HepG2 (cell line): ENCODE data around the gene NEK11. TPM values are rescaled to one million over a fixed set of nuclear protein-coding genes. Genes with fewer than 3 reads are reported as not detected.

ENCODE experiments used
- ARID5B ChIP-seq: IDR thresholded peaks from 2 replicates; pipeline ENCODE4 v1.4.0; 2020; ENCODE audit warnings: mild to moderate bottlenecking, missing genetic modification reagents
- DRAP1 ChIP-seq: IDR thresholded peaks from 2 replicates; pipeline ENCODE4 v1.6.1; 2016; ENCODE audit warnings: missing genetic modification reagents, missing compliant biosample characterization
- FOXA1 ChIP-seq, 2 experiments: fragments of 450-650 bp in 1 of 2; sonication (generic) in 1 of 2; formaldehyde crosslinking in 1 of 2; IDR thresholded peaks; 2 replicates each; pipeline versions ENCODE4 v1.4.0 to v1.6.1; 2016 to 2020; ENCODE audit warnings: missing genetic modification reagents in 1 of 2
- GATAD2A ChIP-seq: IDR thresholded peaks from 2 replicates; pipeline ENCODE4 v1.6.1; 2016
- RARA ChIP-seq: IDR thresholded peaks from 2 replicates; pipeline ENCODE4 v1.6.1; 2016; ENCODE audit warnings: missing genetic modification reagents, missing compliant biosample characterization
- SOX13 ChIP-seq, 3 experiments: fragments of 450-650 bp in 1 of 3; sonication (generic) in 1 of 3; formaldehyde crosslinking in 1 of 3; IDR thresholded peaks in 2 of 3; conservative IDR thresholded peaks in 1 of 3; 2 replicates each; pipeline versions ENCODE4 v1.5.0 to v1.6.1; 2016 to 2020; ENCODE audit warnings: antibody characterized with exemption in 1 of 3, mild to moderate bottlenecking in 1 of 3, missing compliant biosample characterization in 1 of 3, missing genetic modification reagents in 1 of 3, moderate library complexity in 1 of 3
- SOX5 ChIP-seq: IDR thresholded peaks from 2 replicates; pipeline ENCODE4 v1.6.1; 2016; ENCODE audit warnings: borderline replicate concordance
- ZHX1 ChIP-seq: sonication (generic); formaldehyde crosslinking; IDR thresholded peaks from 2 replicates; pipeline ENCODE4 v1.8.1; 2022; ENCODE audit warnings: low read depth, mild to moderate bottlenecking, missing genetic modification reagents
- ZNF503 ChIP-seq: sonication (generic); formaldehyde crosslinking; IDR thresholded peaks from 2 replicates; pipeline ENCODE4 v1.4.0; 2020; ENCODE audit warnings: missing genetic modification reagents
- polyA plus RNA-seq, 8 experiments: library from polyadenylated mRNA; depleted of rRNA in 3 of 8; stranded (reverse) in 7 of 8; unstranded in 1 of 8; fragments of >200 nt; fragmentation: Illumina TruSeq in 4 of 8; extraction: Trizol in 4 of 8; gene quantifications; 2 replicates each; pipeline versions ENCODE4 v1.2.1 to v1.2.3, GENCODE V29; 2011 to 2016; ENCODE audit warnings: low read depth in 4 of 8, missing spikeins in 1 of 8, mixed read lengths in 1 of 8; ENCODE audit not compliant: insufficient read depth in 1 of 8
- total RNA-seq, 5 experiments: library from RNA; depleted of rRNA; stranded (reverse); fragments of >200 nt; fragmentation: Illumina TruSeq; extraction: Trizol; gene quantifications; 2 replicates each; pipeline ENCODE4 v1.2.3, GENCODE V29; 2016; ENCODE audit warnings: low read depth in 1 of 5

Gene NEK11
- total and polyA plus RNA-seq, 2 of the 13 experiments (the other 11 are each of a cell fraction or from before 2014, with no cell fraction given): 0.95 to 2.2 TPM

GRCh38 chr3:131107637-131108433 lies 81.2 kb downstream of the NEK11 start (continued):
- TF ChIP-seq ZNF503 (CRISPR knock-in tag) (no peak), SOX13 (IDR thresholded peaks at IDR 0.05) (no peak), SOX13 (CRISPR knock-in tag; conservative IDR thresholded peaks at IDR 0.05 in 1 of 2, IDR thresholded peaks at IDR 0.05 in 1 of 2) (peak in 1 of 2 experiments; percentile 79; a peak in 2 of 4 replicates), GATAD2A (CRISPR knock-in tag) (peak; percentile 62), ZHX1 (CRISPR knock-in tag) (no peak), SOX5 (CRISPR knock-in tag) (peak; percentile 74; the same call in 1 of the 2 replicates), ARID5B (CRISPR knock-in tag) (peak; percentile 80), FOXA1 (IDR thresholded peaks at IDR 0.05) (no peak), FOXA1 (CRISPR knock-in tag; IDR thresholded peaks at IDR 0.05) (peak; percentile 49; the same call in 1 of the 2 replicates), DRAP1 (CRISPR knock-in tag) (0 out of 2 replicates have a peak, but pooled peaks have one; percentile 5), RARA (CRISPR knock-in tag) (peak; percentile 58)
- TF ChIP-seq, all 625 proteins: peak for 30
